Measurements from ENCODE around the gene ZSCAN5A. TPM values are rescaled to one million over a fixed set of nuclear protein-coding genes. Genes with fewer than 3 reads are reported as not detected.
"Not testable (repeated sequence)": the region's sequence is repeated elsewhere in the genome, so short reads cannot be mapped to it uniquely, and the experiment has no call there.

The ZSCAN5A gene
- total RNA-seq, 1 donor from 2014 or later, result 16.7 TPM

- H3K9me3 ChIP-seq (replicated peaks), result no peaks in the 10 kb centered on the region
- intact Hi-C loops (cut with micrococcal nuclease), result no loop called here
- H3K27me3 ChIP-seq (ENCODE audit: low read depth), result peaks cover 65% of the 10 kb centered on the region
These were observed 137.8 kb downstream of the ZSCAN5A start for GRCh38 chr19:56176881-56177280.

GRCh38 chr19:56176310-56176709 lies 138.3 kb downstream of the ZSCAN5A start:
- H3K9me3 ChIP-seq (replicated peaks); H3K4me3 ChIP-seq; H3K4me1 ChIP-seq; intact Hi-C loops (cut with micrococcal nuclease); H3K36me3 ChIP-seq; DNase-seq; H3K27ac ChIP-seq (replicated peaks): not testable (repeated sequence)
- H3K27me3 ChIP-seq (ENCODE audit: low read depth), result peaks cover 59% of the 10 kb centered on the region

More at GRCh38 chr19:56176881-56177280, 137.8 kb downstream of the ZSCAN5A start:
- Histone ChIP-seq H3K4me3 (no peak overlapping the region), H3K36me3 (no peaks in the 10 kb centered on the region), H3K4me1 (peaks cover 2% of the 10 kb centered on the region), H3K27ac (replicated peaks) (no peak overlapping the region)
- TF ChIP-seq, protein P1, sequence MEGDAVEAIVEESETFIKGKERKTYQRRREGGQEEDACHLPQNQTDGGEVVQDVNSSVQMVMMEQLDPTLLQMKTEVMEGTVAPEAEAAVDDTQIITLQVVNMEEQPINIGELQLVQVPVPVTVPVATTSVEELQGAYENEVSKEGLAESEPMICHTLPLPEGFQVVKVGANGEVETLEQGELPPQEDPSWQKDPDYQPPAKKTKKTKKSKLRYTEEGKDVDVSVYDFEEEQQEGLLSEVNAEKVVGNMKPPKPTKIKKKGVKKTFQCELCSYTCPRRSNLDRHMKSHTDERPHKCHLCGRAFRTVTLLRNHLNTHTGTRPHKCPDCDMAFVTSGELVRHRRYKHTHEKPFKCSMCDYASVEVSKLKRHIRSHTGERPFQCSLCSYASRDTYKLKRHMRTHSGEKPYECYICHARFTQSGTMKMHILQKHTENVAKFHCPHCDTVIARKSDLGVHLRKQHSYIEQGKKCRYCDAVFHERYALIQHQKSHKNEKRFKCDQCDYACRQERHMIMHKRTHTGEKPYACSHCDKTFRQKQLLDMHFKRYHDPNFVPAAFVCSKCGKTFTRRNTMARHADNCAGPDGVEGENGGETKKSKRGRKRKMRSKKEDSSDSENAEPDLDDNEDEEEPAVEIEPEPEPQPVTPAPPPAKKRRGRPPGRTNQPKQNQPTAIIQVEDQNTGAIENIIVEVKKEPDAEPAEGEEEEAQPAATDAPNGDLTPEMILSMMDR (IDR thresholded peaks at IDR 0.05; ENCODE audit: borderline replicate concordance), result no peak
- no peak for DNase-seq

DNA sequence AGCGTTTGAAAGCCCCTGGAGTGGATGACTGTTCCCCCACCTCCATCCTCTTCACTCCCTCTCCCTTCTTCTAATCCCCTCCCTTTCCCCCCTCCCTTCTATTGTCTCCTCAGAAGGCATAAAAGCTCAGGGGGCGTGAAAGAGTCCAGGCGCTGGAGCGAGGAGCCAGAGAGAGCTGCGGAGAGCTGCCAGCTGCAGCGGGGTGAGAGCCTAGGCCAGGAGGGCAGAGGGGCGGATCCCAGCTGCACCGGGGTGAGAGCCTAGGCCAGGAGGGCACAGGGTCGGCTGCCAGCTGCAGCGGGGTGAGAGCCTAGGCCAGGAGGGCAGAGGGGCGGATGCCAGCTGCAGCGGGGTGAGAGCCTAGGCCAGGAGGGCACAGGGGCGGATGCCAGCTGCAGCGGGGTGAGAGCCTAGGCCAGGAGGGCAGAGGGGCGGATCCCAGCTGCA lies 138.8 kb downstream of the ZSCAN5A start, which contains the start of gene GALP:
GALP (plus strand) TSS at position 148 of the 447 bp plus-strand sequence. CDS start 1,101 bp downstream, outside the sequence.
- H3K27ac ChIP-seq (replicated peaks), result not testable (repeated sequence)

GRCh38 chr19:56174550-56174949 lies 140.1 kb downstream of the ZSCAN5A start:
- H3K4me3 ChIP-seq, result no peak overlapping the region
- intact Hi-C loops (cut with micrococcal nuclease), result loop anchor here (5.0 kb wide), 1 partner anchor 97 kb away; no protein-coding TSS in a partner anchor
- no peak for DNase-seq

More for the DNA sequence above, 138.8 kb downstream of the ZSCAN5A start, which contains the start of gene GALP:
- H3K27me3 ChIP-seq (ENCODE audit: low read depth), result peaks cover 59% of the 10 kb centered on the region
- DNase-seq; H3K4me1 ChIP-seq; H3K36me3 ChIP-seq; H3K4me3 ChIP-seq; H3K9me3 ChIP-seq (replicated peaks); intact Hi-C loops (cut with micrococcal nuclease): not testable (repeated sequence)

DNA sequence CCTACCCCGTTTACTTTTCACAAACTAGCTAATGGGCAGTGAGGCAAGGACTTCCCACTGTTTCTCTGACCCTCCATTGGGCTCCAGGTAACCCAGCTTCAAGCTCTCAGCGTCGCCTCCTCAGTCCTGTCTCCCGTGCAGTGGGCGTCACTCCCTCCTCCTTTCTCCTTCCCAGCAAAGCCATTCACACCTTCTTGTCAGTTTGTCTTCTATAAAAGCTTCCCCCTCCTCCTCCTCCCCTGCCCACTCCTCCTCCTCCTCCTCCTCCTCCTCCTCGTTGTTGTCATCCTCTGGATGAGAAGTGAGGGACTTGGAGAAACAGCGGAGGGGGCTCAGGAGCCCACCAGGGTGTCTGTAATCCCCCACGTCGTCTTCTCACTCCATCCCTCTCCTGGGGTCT lies 140.6 kb downstream of the ZSCAN5A start:
- intact Hi-C loops (cut with micrococcal nuclease), result loop anchor here (5.0 kb wide), 1 partner anchor 97 kb away; no protein-coding TSS in a partner anchor
- H3K36me3 ChIP-seq, result no peaks in the 10 kb centered on the region
- H3K27me3 ChIP-seq (ENCODE audit: low read depth), result peaks cover 53% of the 10 kb centered on the region

More at GRCh38 chr19:56174550-56174949, 140.1 kb downstream of the ZSCAN5A start:
- H3K27me3 ChIP-seq (ENCODE audit: low read depth), result peaks cover 53% of the 10 kb centered on the region
- H3K4me1 ChIP-seq, result peaks cover 17% of the 10 kb centered on the region
- H3K27ac ChIP-seq (replicated peaks), result no peak overlapping the region
- no peaks in the 10 kb centered on the region for H3K36me3 ChIP-seq
- no peaks in the 10 kb centered on the region for H3K9me3 ChIP-seq (replicated peaks)
- TF ChIP-seq, protein P1 (IDR thresholded peaks at IDR 0.05; ENCODE audit: borderline replicate concordance), result no peak

More for the DNA sequence above, 140.6 kb downstream of the ZSCAN5A start:
- TF ChIP-seq, protein P1 (IDR thresholded peaks at IDR 0.05; ENCODE audit: borderline replicate concordance), result no peak
- no peak for DNase-seq
- H3K27ac ChIP-seq (replicated peaks), result no peak overlapping the region
- H3K9me3 ChIP-seq (replicated peaks), result no peaks in the 10 kb centered on the region
- H3K4me3 ChIP-seq, result no peak overlapping the region
- H3K4me1 ChIP-seq, result peaks cover 17% of the 10 kb centered on the region

Other genes starting within 250 kb of the ZSCAN5A start
- gene ZNF787, start 193.5 kb downstream of the ZSCAN5A start, total RNA-seq, result 31.8 TPM
- gene ZNF444, start 173.6 kb downstream of the ZSCAN5A start, total RNA-seq, result 19.2 TPM
- gene GALP, start 138.8 kb downstream of the ZSCAN5A start, total RNA-seq, result not detected
- gene ZSCAN5B, start 117.1 kb downstream of the ZSCAN5A start, total RNA-seq, result not detected
- not detected for gene ZSCAN5C, start 112.6 kb downstream of the ZSCAN5A start, total RNA-seq
- gene EDDM13, start 42.1 kb downstream of the ZSCAN5A start, total RNA-seq, result 0.55 TPM
- 4.4 TPM for gene ZNF582, start 78.7 kb upstream of the ZSCAN5A start, total RNA-seq
- gene ZNF583, start 89.5 kb upstream of the ZSCAN5A start, total RNA-seq, result 7.0 TPM
- gene ZNF667, start 162.5 kb upstream of the ZSCAN5A start, total RNA-seq, result 5.6 TPM
- gene ZNF471, start 193.0 kb upstream of the ZSCAN5A start, total RNA-seq, result 6.9 TPM
- gene ZFP28, start 224.1 kb upstream of the ZSCAN5A start, total RNA-seq, result 6.0 TPM

Data from left ventricle myocardium inferior (tissue), 1 donor.